GM21360 (cell line): ENCODE data around the gene GPD1.
"Not testable (repeated sequence)": the region's sequence is repeated elsewhere in the genome, so short reads cannot be mapped to it uniquely, and the experiment has no call there.

Experiments used
- ATAC-seq: cut with Tn5 transposase; IDR thresholded peaks from one replicate; pipeline ENCODE4 v1.9.1; 2021; ENCODE audit warnings: mild to moderate bottlenecking, moderate library complexity; ENCODE audit not compliant: unreplicated experiment

Gene GPD1

DNA sequence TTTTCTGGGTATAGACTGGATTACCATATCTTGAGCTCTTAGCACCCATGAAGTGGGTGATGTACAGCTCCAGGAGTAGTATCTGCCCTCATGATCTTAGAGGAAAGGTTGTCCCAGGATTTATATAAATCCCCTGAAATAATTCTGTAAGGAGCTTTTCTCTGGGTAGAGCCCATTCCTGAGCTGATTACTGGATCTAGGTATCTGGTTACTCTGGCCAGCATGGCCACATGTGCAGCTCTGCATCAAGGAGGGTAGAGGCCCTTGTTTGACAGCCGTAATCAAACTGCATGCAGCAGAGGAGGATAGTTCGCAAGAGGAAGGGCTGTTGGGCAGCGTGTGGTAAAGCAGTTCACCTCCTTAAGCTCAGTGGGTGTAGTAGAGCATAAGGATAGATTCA is 16.7 kb downstream of the GPD1 start:
- ATAC-seq: no peak

DNA sequence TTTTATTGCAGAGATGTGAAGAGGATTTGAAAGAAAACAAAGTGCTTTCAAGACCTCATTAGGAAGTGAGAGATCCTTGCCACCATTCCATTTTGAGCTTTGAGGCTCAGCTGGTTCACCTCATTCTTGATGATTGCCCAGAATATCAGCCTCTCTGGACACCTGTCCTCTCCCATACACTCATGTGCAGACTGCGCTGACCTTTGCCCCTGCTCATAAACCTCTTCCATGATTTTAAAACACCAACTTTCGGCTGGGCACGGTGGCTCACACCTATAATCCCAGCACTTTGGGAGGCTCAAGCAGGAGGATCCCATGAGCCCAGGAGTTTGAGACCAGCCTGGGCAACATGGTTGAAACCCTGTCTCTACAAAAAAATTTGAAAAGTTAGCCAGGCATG is 17.1 kb downstream of the GPD1 start:
- ATAC-seq: no peak

DNA sequence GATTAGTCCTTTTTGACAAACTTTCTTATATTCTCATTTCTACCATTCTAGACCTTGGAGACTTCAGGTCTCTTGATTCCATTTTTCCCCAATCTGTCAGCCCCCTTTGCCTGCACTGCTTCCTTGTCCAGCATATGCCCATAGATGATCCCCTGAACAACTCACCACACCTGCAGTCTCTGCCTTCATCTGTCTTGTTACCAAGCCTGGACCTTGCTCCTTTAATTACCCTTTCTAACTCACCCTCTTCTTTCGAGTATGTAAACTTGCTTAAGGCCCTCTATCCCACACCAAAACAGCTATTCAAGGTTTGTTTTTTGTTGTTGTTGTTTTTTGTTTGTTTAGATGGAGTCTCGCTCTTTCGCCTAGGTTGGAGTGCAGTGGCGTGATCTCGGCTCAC is 17.8 kb downstream of the GPD1 start:
- ATAC-seq: no peak

DNA sequence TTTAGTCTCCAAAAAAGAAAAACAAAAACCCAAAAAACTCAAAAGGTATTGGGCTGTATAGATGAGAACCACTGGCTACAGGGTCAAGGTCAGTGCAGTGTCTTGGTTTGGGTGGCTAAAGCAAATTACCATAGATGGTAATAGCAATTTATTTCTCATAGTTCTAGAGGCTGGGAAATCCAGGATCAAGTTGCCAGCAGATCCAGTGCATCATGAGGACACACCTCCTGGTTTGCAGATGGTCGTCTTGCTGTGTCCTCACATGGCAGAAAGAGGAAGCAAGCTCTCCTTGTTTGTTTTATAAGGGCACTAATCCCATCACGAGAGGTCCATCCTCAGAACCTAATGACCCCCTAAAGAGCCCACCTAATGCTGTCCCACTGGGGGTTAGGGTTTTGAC is 19.4 kb downstream of the GPD1 start:
- no peak for ATAC-seq

DNA sequence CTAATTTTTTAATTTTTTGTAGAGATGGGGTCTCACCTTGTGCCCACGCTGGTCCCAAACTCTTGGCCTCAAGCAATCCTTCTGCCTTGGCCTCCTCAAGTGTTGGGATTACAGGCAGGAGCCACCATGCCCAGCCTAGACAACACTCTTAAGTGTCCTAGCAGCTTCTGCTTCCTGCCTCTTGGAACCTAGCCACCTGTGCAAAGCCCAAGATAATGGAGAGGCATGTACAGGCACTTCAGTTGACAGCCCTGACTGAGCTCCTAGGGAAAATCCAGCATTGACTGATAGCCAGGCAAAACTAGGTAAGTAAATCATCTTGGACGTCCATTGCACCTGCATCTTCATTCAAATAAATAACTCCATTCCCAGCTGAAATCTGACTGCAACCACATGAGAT is 23.7 kb downstream of the GPD1 start:
- ATAC-seq: no peak

DNA sequence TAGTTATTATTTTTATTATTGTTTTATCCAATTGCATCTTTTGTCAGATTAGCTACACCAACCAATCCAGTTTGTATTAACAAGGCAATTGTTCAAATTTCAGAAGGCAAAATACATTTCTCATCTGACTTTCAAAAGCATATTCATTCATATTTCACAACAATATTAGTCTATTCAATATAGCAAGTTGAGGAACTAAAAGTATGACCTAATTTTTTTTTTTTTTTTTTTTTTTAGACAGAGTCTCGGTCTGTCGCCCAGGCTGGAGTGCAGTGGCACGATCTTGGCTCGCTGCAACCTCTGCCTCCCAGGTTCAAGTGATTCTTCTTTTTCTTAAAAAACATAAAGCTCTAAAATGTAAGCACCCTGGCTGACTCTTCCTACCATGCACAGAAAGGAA is 25.5 kb downstream of the GPD1 start:
- no peak for ATAC-seq

DNA sequence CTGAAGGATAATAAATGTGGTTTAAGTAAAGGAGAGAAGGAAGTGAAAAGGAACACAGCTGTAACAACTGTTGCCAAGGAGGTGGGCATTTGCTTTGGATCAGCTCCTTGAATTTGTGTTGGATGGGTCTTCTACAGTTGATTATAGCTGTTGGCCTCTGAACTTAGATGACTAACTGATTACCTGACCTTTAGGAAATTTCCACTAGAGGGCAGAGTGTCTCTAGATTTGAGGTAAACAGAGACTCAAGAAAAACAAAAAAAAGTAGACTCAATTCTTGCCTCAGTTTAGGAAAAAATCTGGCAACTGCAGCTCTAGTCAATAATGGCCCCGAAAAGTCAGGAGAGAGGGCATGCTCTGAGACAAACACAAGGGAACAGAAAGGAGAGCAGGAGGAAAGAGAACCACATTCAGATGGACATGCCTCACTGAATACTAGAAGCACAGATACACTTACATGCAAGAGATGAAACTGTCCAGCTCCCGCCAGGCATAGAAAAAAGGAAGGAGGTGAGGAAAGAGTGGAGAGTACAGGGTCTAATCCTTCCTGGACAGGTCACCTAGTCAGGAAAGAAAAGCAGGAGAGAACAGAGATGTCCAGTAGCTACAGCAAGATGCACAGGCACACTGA is 28.8 kb downstream of the GPD1 start:
- no peak for ATAC-seq

DNA sequence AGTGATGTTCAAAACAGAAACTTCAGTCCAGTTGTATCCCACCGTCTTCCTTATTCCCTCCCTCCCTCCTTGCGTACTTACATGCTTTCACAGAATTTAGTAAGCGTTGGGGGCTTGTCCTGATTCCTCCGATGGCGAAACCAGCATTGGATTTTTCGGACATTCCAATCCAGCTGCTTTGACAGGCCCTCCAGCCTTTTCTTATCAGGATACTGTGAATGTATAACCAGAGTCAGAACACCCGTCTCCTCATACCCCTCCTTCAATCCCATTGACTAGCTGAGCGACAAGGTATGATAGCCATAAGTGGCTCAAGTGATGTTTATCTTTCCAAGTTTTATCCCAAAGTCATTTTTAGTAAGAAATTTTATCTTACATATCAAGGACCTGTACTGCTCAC is 39.2 kb downstream of the GPD1 start:
- no peak for ATAC-seq

DNA sequence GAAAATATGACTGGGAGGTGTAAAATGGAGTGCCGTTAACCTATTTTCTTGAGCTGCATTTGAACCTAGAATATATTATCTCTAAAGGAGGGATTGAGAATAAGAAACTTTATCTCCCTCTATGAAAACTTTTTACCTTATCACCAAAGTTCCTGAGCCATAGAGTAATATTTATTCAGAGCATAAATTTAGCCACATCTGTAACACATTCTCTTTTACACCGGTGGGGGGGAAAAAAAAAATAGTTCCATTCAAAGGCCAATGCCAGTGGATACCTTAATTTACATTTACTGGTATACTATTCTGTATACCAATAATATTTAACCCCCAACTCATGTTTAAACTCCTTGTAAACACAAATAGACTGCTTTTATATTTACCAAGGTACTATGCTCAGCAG is 41.6 kb downstream of the GPD1 start:
- ATAC-seq: no peak

DNA sequence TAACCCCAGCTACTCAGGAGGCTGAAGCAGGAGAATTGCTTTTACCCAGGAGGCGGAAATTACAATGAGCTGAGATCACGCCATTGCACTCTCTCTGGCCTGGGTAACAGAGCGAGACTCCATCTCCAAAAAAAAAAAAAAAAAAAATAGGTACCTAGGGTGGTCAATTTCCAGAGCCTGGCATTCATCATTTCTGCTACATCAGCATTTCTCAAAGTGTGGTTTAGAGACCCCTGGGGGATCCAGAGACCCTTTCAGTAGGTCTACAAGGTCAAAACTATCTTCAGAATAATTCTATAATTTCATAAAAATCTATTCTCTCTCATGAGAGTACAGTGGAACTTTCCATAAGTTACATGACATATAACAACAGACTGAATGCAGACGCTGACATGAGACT is 43.5 kb downstream of the GPD1 start:
- ATAC-seq: no peak

DNA sequence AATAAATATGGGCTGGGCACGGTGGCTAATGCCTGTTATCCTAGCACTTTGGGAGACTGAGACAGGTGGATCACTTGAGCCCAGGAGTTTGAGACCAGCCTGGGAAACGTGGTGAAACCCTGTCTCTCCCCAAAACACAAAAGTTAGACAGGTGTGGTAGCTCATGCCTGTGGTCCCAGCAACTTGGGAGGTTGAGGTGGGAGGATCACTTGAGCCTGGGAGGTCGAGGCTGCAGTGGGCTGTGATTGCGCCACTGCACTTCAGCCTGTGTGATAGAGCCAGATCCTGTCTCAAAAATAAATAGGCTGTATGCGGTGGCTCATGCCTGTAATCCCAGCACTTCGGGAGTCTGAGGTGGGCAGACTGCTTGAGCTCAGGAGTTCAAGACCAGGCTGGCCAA is 44.2 kb downstream of the GPD1 start:
- not testable (repeated sequence) for ATAC-seq

DNA sequence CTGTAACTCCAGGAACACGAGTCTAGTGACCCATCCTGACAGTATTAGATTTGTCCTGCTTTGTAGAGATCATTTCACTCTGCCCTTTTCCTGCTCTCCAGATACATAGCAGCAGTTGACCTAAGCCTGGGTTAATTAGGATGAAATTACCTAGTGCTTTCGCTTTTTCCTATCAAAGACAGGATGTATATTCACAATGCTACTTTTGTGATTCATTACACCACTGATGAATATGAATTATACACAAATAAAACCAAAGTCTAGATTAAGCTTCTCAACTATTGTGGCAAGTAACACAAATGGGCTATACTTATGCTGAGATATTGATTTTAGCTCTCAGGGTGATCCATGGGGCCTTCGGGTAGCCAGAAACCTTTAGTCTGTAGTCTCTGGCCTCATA is 45.5 kb downstream of the GPD1 start:
- no peak for ATAC-seq

DNA sequence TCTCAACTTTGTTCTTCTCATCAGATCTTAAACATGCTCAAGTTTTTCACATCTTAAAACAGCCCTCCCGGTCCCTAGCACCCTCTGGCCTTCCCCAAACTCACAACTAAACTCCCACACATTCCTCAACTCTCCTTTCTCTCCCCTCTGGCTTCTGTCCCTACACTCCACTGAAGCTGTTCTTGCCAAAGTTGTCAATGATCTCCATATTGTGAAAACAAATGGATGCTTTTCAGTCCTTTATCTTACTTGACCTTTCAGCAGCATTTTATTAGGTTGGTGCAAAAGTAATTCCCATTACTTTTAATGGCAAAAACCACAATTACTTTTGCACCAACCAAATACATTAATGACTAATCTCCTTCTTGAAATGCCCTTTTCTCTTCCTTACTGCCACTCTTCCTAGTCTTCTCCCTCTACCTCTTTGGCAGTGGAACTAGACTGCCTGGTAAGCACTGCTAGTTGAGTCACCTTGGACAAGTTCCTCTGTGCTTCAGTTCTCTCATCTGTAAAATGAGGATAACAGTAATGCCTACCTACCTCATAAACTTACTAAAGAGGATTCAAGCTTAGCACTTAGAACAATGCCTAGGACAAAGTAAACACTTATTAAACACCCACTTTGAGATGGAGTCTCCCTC is 47.4 kb downstream of the GPD1 start:
- ATAC-seq: no peak

DNA sequence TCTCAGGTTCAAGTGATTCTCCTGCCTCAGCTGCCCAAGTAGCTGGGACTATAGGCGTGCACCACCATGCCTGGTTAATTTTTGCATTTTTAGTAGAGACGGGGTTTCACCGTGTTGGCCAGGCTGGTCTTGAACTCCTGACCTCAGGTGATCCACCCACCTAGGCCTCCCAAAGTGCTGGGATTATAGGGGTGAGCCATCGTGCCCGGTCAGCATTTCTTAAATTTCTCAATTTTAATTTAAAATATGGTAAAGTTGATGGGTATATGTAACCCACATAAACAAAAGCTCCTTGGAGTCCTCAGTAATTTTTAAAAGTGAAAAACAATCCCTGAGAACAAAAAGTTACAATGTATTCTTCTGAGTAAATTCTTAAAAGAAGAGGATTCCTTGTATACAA is 51.1 kb downstream of the GPD1 start:
- not testable (repeated sequence) for ATAC-seq

DNA sequence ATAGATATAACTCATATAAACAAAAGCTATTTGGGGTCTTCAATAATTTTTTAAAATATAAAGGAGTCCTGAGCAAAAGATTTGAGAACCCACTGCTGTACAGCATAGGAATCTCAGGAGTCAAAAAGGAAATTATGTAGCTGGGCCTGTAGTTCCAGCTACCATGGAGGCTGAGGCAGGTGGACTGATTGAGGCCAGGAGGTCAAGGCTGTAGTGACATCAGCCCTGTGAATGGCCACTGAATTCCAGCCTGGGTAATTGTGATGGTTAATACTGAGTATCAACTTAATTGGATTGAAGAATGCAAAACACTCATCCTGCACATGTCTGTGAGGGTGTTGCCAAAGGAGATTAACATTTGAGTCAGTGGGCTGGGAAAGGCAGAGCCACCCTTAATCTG is 52.8 kb downstream of the GPD1 start:
- no peak for ATAC-seq

DNA sequence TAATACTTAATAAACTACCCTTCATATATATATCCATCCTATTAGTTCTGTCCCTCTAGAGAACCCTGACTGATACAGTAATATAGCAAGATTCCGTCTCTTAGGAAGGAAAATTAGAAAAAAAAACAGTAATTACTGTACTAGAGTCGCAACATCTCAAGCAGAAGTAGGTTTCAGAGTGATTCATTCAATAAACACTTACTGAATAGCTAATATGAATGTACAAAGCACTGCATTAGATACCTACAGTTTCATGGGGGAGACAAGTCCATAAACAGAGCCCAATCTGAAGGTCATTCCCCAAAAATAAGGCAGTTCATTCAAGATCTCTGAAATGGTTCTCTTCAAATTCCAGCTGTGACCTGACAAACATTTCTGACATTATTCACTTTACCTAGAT is 53.5 kb downstream of the GPD1 start:
- no peak for ATAC-seq

DNA sequence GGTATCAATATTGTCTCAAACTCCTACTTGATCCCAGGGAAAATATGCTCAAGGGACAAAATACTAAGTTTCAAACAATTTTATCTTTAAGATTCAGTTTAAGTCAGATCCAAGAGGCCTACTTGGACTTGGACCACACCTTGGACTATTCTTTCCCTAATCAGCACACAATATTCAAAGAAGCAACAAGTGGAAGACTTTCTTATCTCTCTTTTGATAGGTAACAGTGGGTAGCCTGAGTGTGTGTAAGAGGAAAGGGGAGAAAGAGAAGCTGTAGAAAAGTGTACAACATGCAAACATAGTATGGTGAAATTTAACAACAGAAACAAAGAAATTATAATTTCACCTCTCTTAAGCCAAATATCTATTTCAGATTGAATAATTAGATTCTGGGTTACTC is 56.8 kb downstream of the GPD1 start:
- no peak for ATAC-seq
